H9 (cell line): ENCODE results near the gene RILP. TPM values are rescaled to one million over a fixed set of nuclear protein-coding genes. Genes with fewer than 3 reads are reported as not detected.
A peak's percentile ranks its signal among the peaks of the same experiment; 100 is the strongest.

Experiments used
- DNase-seq: peaks from one replicate; pipeline ENCODE4 v3.0.0-alpha.2; 2017
- H2AFZ ChIP-seq: one replicate; pipeline ENCODE4 v1.6.1; 2013; ENCODE audit warnings: mild to moderate bottlenecking, low read length, control low read depth, moderate library complexity
- H2AK5ac ChIP-seq: 2 replicates; pipeline ENCODE4 v1.6.1; 2013; ENCODE audit warnings: low read length, control low read depth, mixed read lengths; ENCODE audit not compliant: insufficient read length
- H2BK120ac ChIP-seq: one replicate; pipeline ENCODE4 v1.6.1; 2013; ENCODE audit warnings: low read depth, mild to moderate bottlenecking, low read length, control low read depth, inconsistent platforms; ENCODE audit not compliant: poor library complexity, severe bottlenecking
- H2BK12ac ChIP-seq: 2 replicates; pipeline ENCODE4 v1.6.1; 2013; ENCODE audit warnings: low read length, control low read depth, mixed read lengths, low read depth; ENCODE audit not compliant: insufficient read length
- H2BK15ac ChIP-seq: 2 replicates; pipeline ENCODE4 v1.6.1; 2013; ENCODE audit warnings: low read depth, low read length, control low read depth
- H2BK20ac ChIP-seq: one replicate; pipeline ENCODE4 v1.6.1; 2013; ENCODE audit warnings: low read depth, mild to moderate bottlenecking, low read length, control low read depth, inconsistent platforms; ENCODE audit not compliant: poor library complexity, severe bottlenecking
- H2BK5ac ChIP-seq: 2 replicates; pipeline ENCODE4 v1.6.1; 2013; ENCODE audit warnings: low read length, control low read depth, mixed read lengths; ENCODE audit not compliant: insufficient read length
- H3K14ac ChIP-seq: 2 replicates; pipeline ENCODE4 v1.6.1; 2013; ENCODE audit warnings: low read length, control low read depth; ENCODE audit not compliant: insufficient read depth
- H3K18ac ChIP-seq: 2 replicates; pipeline ENCODE4 v1.6.1; 2013; ENCODE audit warnings: low read depth, mild to moderate bottlenecking, mixed read lengths, low read length, control low read depth; ENCODE audit not compliant: insufficient read length
- H3K23ac ChIP-seq: 2 replicates; pipeline ENCODE4 v1.6.1; 2013; ENCODE audit warnings: low read length, control low read depth, mixed read lengths, low read depth; ENCODE audit not compliant: insufficient read length
- H3K23me2 ChIP-seq: 2 replicates; pipeline ENCODE4 v1.6.1; 2013; ENCODE audit warnings: low read depth, mild to moderate bottlenecking, mixed read lengths, low read length, control low read depth; ENCODE audit not compliant: insufficient read length, poor library complexity, severe bottlenecking
- H3K27ac ChIP-seq: 2 replicates; pipeline ENCODE4 v1.5.1; 2013; ENCODE audit warnings: low read length, control low read depth, mixed read lengths, low read depth; ENCODE audit not compliant: insufficient read length
- H3K27me3 ChIP-seq: 2 replicates; pipeline ENCODE4 v1.6.1; 2013; ENCODE audit warnings: low read length, control low read depth, inconsistent platforms; ENCODE audit not compliant: insufficient read depth
- H3K4ac ChIP-seq: 2 replicates; pipeline ENCODE4 v1.6.1; 2013; ENCODE audit warnings: low read depth, mild to moderate bottlenecking, control low read depth, inconsistent platforms, low read length, moderate library complexity
- H3K4me1 ChIP-seq: 2 replicates; pipeline ENCODE4 v1.6.1; 2013; ENCODE audit warnings: low read length, control low read depth, inconsistent platforms; ENCODE audit not compliant: insufficient read depth
- H3K4me2 ChIP-seq: 2 replicates; pipeline ENCODE4 v1.6.1; 2013; ENCODE audit warnings: low read length, control low read depth, mixed read lengths; ENCODE audit not compliant: insufficient read length, insufficient read depth
- H3K56ac ChIP-seq: 2 replicates; pipeline ENCODE4 v1.6.1; 2013; ENCODE audit warnings: low read depth, mild to moderate bottlenecking, mixed read lengths, low read length, control low read depth; ENCODE audit not compliant: insufficient read length
- H3K79me1 ChIP-seq: 2 replicates; pipeline ENCODE4 v1.6.1; 2013; ENCODE audit warnings: low read depth, mild to moderate bottlenecking, moderate library complexity, low read length, control low read depth, inconsistent platforms; ENCODE audit not compliant: insufficient read depth, poor library complexity, severe bottlenecking
- H3K79me2 ChIP-seq: 2 replicates; pipeline ENCODE4 v1.6.1; 2013; ENCODE audit warnings: low read length, control low read depth, inconsistent platforms; ENCODE audit not compliant: insufficient read depth
- H3K9ac ChIP-seq: 2 replicates; pipeline ENCODE4 v1.6.1; 2013; ENCODE audit warnings: low read length, control low read depth, mixed read lengths; ENCODE audit not compliant: insufficient read length; ENCODE audit errors: extremely low read depth
- H3K9me3 ChIP-seq: one replicate; pipeline ENCODE4 v1.6.1; 2013; ENCODE audit warnings: low read depth, low read length, inconsistent platforms; ENCODE audit not compliant: control insufficient read depth
- H3T11ph ChIP-seq: one replicate; pipeline ENCODE4 v1.6.1; 2013; ENCODE audit warnings: mild to moderate bottlenecking, low read length, control low read depth, inconsistent platforms
- H4K20me1 ChIP-seq: one replicate; pipeline ENCODE4 v1.6.1; 2013; ENCODE audit not compliant: control insufficient read depth, insufficient read length, insufficient read depth
- H4K5ac ChIP-seq: 2 replicates; pipeline ENCODE4 v1.6.1; 2013; ENCODE audit warnings: low read depth, mild to moderate bottlenecking, mixed read lengths, low read length, control low read depth; ENCODE audit not compliant: insufficient read length
- H4K8ac ChIP-seq: replicated peaks from 2 replicates; pipeline ENCODE4 v1.6.1; 2013; ENCODE audit warnings: low read length, control low read depth, mixed read lengths, low read depth; ENCODE audit not compliant: insufficient read length
- H4K91ac ChIP-seq: 2 replicates; pipeline ENCODE4 v1.6.1; 2013; ENCODE audit warnings: low read depth, mild to moderate bottlenecking, moderate library complexity, mixed read lengths, low read length, control low read depth; ENCODE audit not compliant: insufficient read length
- H3K27ac Mint-ChIP-seq, 3 experiments: 2 replicates in 2 of 3; 3 replicates in 1 of 3; pipeline ENCODE4 v1.8.0; 2020 to 2021; ENCODE audit warnings: mixed read lengths in 3 of 3, mild to moderate bottlenecking in 1 of 3, moderate library complexity in 1 of 3
- H3K27me3 Mint-ChIP-seq: 2 replicates; pipeline ENCODE4 v1.8.0; 2021; ENCODE audit warnings: low read depth, mild to moderate bottlenecking, moderate library complexity, mixed read lengths
- H3K36me3 Mint-ChIP-seq, 3 experiments: 2 replicates in 2 of 3; 3 replicates in 1 of 3; pipeline ENCODE4 v1.8.0; 2020 to 2021; ENCODE audit warnings: low read depth in 3 of 3, mixed read lengths in 3 of 3; ENCODE audit not compliant: insufficient read depth in 1 of 3
- H3K4me1 Mint-ChIP-seq, 2 experiments: 2 replicates each; pipeline ENCODE4 v1.8.0; 2020; ENCODE audit warnings: mixed read lengths in 2 of 2
- H3K4me3 Mint-ChIP-seq, 2 experiments: 2 replicates in 1 of 2; 3 replicates in 1 of 2; pipeline ENCODE4 v1.8.0; 2020 to 2021; ENCODE audit warnings: mild to moderate bottlenecking in 2 of 2, mixed read lengths in 2 of 2, moderate library complexity in 1 of 2
- H3K9me3 Mint-ChIP-seq, 2 experiments: 2 replicates in 1 of 2; 3 replicates in 1 of 2; pipeline ENCODE4 v1.8.0; 2020; ENCODE audit warnings: mild to moderate bottlenecking in 2 of 2, mixed read lengths in 2 of 2, moderate library complexity in 1 of 2
- CTCF ChIP-seq: fragments of 200-600 bp; sonication (generic); conservative IDR thresholded peaks from 3 replicates; pipeline ENCODE4 v1.8.0; 2021; ENCODE audit warnings: antibody characterized with exemption, mild to moderate bottlenecking
- WGBS: extraction: QIAGEN DNeasy Blood & Tissue Kit; methylation state at CpG from one replicate; pipeline ENCODE4 v1.1.7; 2013; ENCODE audit warnings: missing lambda C conversion rate, low lambda C conversion rate, mixed read lengths; ENCODE audit not compliant: insufficient read length; ENCODE audit errors: extremely low coverage; 5-methylcytosine and 5-hydroxymethylcytosine counted together
- total RNA-seq: library from RNA; stranded (reverse); gene quantifications from 2 replicates; pipeline ENCODE4 v1.2.1, GENCODE V29; 2021

Gene RILP
- total RNA-seq, 1 experiment from 2014 or later, result 5.4 TPM

GRCh38 chr17:1640329-1641064, 9.2 kb downstream of the RILP start:
- Histone ChIP-seq H4K91ac (no peak overlapping the region), H2BK15ac (no peak overlapping the region), H3K27me3 (no peaks in the 10 kb centered on the region; the same call in 1 of the 2 replicates), H3K79me1 (no peaks in the 10 kb centered on the region), H2BK12ac (no peak overlapping the region), H3K14ac (no peak overlapping the region), H4K5ac (no peak overlapping the region), H2AK5ac (no peak overlapping the region), H3T11ph (no peak overlapping the region), H3K9me3 (no peaks in the 10 kb centered on the region), H4K8ac (no peak overlapping the region), H3K4ac (no peak overlapping the region), H3K4me1 (peaks cover 3% of the 10 kb centered on the region; the same call in 1 of the 2 replicates), H3K27ac (no peak overlapping the region), H2AFZ (no peak overlapping the region), H4K20me1 (no peaks in the 10 kb centered on the region), H3K9ac (no peak overlapping the region), H3K23me2 (no peaks in the 10 kb centered on the region), H3K23ac (no peak overlapping the region), H3K79me2 (no peaks in the 10 kb centered on the region), H3K18ac (no peak overlapping the region), H2BK20ac (no peak overlapping the region), H3K4me2 (no peak overlapping the region), H2BK120ac (no peak overlapping the region), H3K56ac (no peak overlapping the region), H2BK5ac (no peak overlapping the region)
- no CpG with 5 or more reads among the region's 23 CpGs for WGBS
- no peak for TF ChIP-seq CTCF
- peaks cover 22 to 40% of the 10 kb centered on the region in 2 experiments for H3K4me1 Mint-ChIP-seq
- DNase-seq, result no peak
- H3K36me3 Mint-ChIP-seq, result peaks cover 0 to 2% (median 0%) of the 10 kb centered on the region in 3 experiments; a peak in 2 of 7 replicates
- H3K4me3 Mint-ChIP-seq, result no peak overlapping the region; a peak in 1 of 5 replicates
- H3K27me3 Mint-ChIP-seq, result peaks cover 9% of the 10 kb centered on the region
- H3K27ac Mint-ChIP-seq, result peak overlapping the region in 2 of 3 experiments; percentile 26 to 56; a peak in 3 of 7 replicates
- H3K9me3 Mint-ChIP-seq, result peaks cover 0 to 8% of the 10 kb centered on the region in 2 experiments; a peak in 1 of 5 replicates
